ENCODE measurements around the gene NMRAL1.

NMRAL1 gene

DNA sequence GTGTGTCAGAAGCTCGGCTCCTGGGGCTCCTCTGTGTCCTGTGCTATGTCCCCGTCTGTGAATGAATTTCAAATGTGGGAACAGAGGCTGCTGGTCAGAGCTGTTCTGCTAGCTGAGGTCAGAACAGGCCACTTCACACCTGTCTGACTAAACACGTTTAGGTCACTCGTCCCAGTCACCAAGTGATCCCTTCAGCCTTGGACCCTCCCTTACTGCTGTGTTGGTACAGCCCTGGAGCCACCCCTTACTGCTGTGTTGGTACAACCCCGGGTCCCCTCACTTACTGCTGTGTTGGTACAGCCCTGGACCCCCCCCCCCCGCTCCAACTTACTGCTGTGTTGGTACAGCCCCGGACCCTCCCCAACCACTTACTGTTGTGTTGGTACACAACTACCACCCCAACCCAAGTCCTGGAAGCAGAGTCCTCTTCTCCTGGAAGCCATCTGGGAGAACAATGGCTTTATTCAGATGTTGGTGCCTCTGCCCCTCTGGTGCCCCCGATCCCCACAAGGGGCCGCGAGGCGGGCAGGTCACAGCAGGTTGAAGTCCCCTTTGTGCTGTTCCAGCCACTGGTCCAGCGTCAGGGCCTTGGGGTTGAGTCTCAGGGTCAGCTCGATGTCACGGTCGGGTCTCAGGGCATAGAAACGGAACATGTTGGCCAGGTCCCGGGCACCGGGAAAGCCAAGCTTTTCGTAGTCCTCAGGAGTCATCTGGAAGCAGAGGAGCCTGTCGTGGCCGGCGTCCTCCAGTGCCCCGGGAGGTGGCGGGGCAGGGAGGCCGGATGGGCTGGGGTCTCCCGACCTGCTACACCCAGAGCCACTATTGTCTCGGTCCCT is 13.0 kb downstream of the NMRAL1 start:
- ChIA-PET CTCF (interaction anchor here (0.6 kb wide), 1 partner anchor 17 kb away, joined by 3 read pairs; no protein-coding TSS in a partner anchor), POLR2A (no interaction called here)
- TF ChIP-seq, protein P1, sequence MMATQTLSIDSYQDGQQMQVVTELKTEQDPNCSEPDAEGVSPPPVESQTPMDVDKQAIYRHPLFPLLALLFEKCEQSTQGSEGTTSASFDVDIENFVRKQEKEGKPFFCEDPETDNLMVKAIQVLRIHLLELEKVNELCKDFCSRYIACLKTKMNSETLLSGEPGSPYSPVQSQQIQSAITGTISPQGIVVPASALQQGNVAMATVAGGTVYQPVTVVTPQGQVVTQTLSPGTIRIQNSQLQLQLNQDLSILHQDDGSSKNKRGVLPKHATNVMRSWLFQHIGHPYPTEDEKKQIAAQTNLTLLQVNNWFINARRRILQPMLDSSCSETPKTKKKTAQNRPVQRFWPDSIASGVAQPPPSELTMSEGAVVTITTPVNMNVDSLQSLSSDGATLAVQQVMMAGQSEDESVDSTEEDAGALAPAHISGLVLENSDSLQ (IDR thresholded peaks at IDR 0.05), result no peak
- no peak for TF ChIP-seq ARNT (IDR thresholded peaks at IDR 0.05)
- TF ChIP-seq TARDBP (IDR thresholded peaks at IDR 0.05), result no peak
- no peak for TF ChIP-seq BHLHE40 (IDR thresholded peaks at IDR 0.05; ENCODE audit: borderline replicate concordance)
- no peak for TF ChIP-seq CTBP1 (IDR thresholded peaks at IDR 0.05; ENCODE audit: borderline replicate concordance)
- TF ChIP-seq FOXA1 (IDR thresholded peaks at IDR 0.05), result no peak
- no peak for TF ChIP-seq SP1 (IDR thresholded peaks at IDR 0.05)
- no peak for TF ChIP-seq ZNF384 (IDR thresholded peaks at IDR 0.05)
- no peak for TF ChIP-seq FOXK2 (IDR thresholded peaks at IDR 0.05)
- TF ChIP-seq L3MBTL2 (conservative IDR thresholded peaks at IDR 0.05), result no peak
- no peak for TF ChIP-seq FOXM1 (IDR thresholded peaks at IDR 0.05; ENCODE audit: borderline replicate concordance)
- TF ChIP-seq NFRKB (IDR thresholded peaks at IDR 0.05), result no peak
- no peak for TF ChIP-seq HDGF (IDR thresholded peaks at IDR 0.05; ENCODE audit: borderline replicate concordance)
- TF ChIP-seq ELF4 (IDR thresholded peaks at IDR 0.05), result no peak
- TF ChIP-seq SUZ12 (IDR thresholded peaks at IDR 0.05), result no peak
- no peak for TF ChIP-seq LEF1 (IDR thresholded peaks at IDR 0.05; ENCODE audit: borderline replicate concordance)
- DNase-seq (ENCODE audit: extremely low spot score), result no peak

DNA sequence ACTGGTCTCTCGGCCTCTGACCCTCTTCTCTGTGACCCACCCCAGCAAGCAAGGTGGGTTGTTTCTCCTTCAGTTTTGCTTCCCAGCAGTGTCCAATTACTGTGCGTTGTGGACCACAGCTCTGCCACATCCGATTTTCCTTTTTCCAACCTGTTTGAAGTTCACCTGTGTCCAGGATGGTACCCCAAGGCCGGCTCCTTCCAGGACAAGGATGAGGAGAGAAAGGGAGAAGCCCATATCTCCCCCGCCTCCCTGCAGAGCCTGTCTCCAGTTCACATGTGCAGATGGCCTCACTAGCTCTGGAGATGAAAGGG is 13.5 kb downstream of the NMRAL1 start:
- CTCF ChIA-PET, result interaction anchor here (0.6 kb wide), 2 partner anchors 16 to 17 kb away, joined by 3 read pairs; no protein-coding TSS in a partner anchor
- POLR2A ChIA-PET, result no interaction called here
- no peak for DNase-seq (ENCODE audit: extremely low spot score)
- TF ChIP-seq FOXK2 (IDR thresholded peaks at IDR 0.05) (no peak), FOXA1 (IDR thresholded peaks at IDR 0.05) (no peak), FOXM1 (IDR thresholded peaks at IDR 0.05; ENCODE audit: borderline replicate concordance) (no peak), ARNT (IDR thresholded peaks at IDR 0.05) (no peak), SUZ12 (IDR thresholded peaks at IDR 0.05) (no peak), TARDBP (IDR thresholded peaks at IDR 0.05) (no peak), ELF4 (IDR thresholded peaks at IDR 0.05) (no peak), L3MBTL2 (conservative IDR thresholded peaks at IDR 0.05) (no peak), ZNF384 (IDR thresholded peaks at IDR 0.05) (no peak)
- TF ChIP-seq, protein P1 (IDR thresholded peaks at IDR 0.05), result no peak

DNA sequence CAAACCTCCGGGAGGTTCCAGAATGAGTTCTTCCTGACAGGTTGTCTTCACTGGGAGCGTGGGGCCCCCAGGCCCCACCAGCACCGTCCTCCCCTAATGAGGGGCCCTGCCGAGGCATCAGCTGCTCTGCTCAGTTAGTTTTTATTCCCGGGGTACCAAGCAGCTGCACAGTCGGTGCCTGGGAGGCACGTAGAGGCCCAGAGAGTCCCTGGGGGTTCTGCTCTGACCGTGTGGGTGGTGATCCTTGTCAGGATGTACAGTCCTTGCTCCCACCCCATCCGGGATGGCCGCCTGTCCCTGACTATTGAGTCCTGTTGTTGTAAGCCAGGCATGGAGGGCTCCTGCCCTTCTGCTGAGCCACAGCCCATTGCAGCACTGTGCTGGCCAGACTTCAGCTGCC is 18.5 kb downstream of the NMRAL1 start:
- ChIA-PET POLR2A (no interaction called here), CTCF (no interaction called here)
- no peak for DNase-seq (ENCODE audit: extremely low spot score)
- no peak for TF ChIP-seq FOXM1 (IDR thresholded peaks at IDR 0.05; ENCODE audit: borderline replicate concordance)
- no peak for TF ChIP-seq SP1 (IDR thresholded peaks at IDR 0.05)
- TF ChIP-seq ELF4 (IDR thresholded peaks at IDR 0.05), result no peak
- TF ChIP-seq, protein P1 (IDR thresholded peaks at IDR 0.05), result no peak
- no peak for TF ChIP-seq ZNF384 (IDR thresholded peaks at IDR 0.05)
- no peak for TF ChIP-seq TARDBP (IDR thresholded peaks at IDR 0.05)

DNA sequence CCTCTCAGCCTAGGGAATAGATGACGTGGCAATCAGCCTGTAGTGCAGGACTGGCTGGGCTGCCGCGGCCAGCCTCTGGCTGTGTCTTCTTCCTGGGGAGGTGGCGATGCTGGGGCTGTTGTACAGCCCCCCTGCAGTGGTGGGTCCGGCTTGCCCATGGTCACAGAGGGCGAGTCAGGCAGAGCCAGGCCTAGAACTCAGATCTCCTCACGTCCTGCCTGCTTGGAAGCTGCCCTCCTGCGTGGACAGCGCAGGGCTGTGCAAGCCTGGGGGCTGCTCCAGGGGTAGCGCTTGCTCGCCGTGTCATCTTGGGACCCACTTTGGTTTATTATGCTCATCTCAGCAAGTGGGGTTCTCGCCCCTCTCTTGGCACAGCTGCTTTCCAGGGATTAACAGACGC is 19.3 kb downstream of the NMRAL1 start:
- TF ChIP-seq, protein P1 (IDR thresholded peaks at IDR 0.05), result no peak
- TF ChIP-seq CTBP1 (IDR thresholded peaks at IDR 0.05; ENCODE audit: borderline replicate concordance), result no peak
- TF ChIP-seq HDGF (IDR thresholded peaks at IDR 0.05; ENCODE audit: borderline replicate concordance), result no peak
- no peak for TF ChIP-seq TARDBP (IDR thresholded peaks at IDR 0.05)
- no peak for TF ChIP-seq L3MBTL2 (conservative IDR thresholded peaks at IDR 0.05)
- no peak for TF ChIP-seq SP1 (IDR thresholded peaks at IDR 0.05)
- no peak for TF ChIP-seq BHLHE40 (IDR thresholded peaks at IDR 0.05; ENCODE audit: borderline replicate concordance)
- TF ChIP-seq FOXA1 (IDR thresholded peaks at IDR 0.05), result no peak
- no peak for TF ChIP-seq SUZ12 (IDR thresholded peaks at IDR 0.05)
- DNase-seq (ENCODE audit: extremely low spot score), result no peak
- ChIA-PET CTCF (no interaction called here), POLR2A (no interaction called here)

DNA sequence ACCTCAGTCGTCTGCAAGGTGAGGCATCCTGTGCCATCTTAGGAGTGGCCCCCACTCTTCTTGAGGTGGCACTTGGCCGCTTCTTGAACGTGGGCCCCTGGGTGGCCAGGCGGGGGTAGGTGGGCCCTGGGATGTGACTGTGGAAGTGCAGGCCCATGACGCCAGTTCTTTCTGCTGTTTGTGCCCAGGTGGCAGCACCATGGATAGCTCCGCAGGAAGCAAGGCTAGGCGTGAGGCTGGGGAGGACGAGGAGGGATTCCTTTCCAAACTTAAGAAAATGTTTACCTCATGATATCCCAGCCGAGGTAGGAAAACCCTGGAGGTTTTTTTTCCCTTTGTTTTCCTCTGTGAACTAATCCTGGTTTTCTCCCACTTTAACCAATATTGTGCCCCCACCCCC is 19.8 kb downstream of the NMRAL1 start:
- ChIA-PET POLR2A (no interaction called here), CTCF (no interaction called here)
- no peak for DNase-seq (ENCODE audit: extremely low spot score)
- TF ChIP-seq, protein P1 (IDR thresholded peaks at IDR 0.05), result no peak
- no peak for TF ChIP-seq ZNF384 (IDR thresholded peaks at IDR 0.05)
- no peak for TF ChIP-seq TARDBP (IDR thresholded peaks at IDR 0.05)
- TF ChIP-seq NFRKB (IDR thresholded peaks at IDR 0.05), result no peak
- no peak for TF ChIP-seq LEF1 (IDR thresholded peaks at IDR 0.05; ENCODE audit: borderline replicate concordance)
- TF ChIP-seq FOXM1 (IDR thresholded peaks at IDR 0.05; ENCODE audit: borderline replicate concordance), result no peak
- no peak for TF ChIP-seq HDGF (IDR thresholded peaks at IDR 0.05; ENCODE audit: borderline replicate concordance)

Measured in HEK293T (cell line).